Tongue (tissue), 2 donors: Measurements from ENCODE around the gene IL23R. TPM values are rescaled to one million over a fixed set of nuclear protein-coding genes. Genes with fewer than 3 reads are reported as not detected.

Experiments
- DNase-seq: peaks from one replicate; pipeline ENCODE4 v3.0.0-alpha.2; 2015
- total RNA-seq: library from RNA; depleted of rRNA; stranded (reverse); fragments of >200 nt; gene quantifications from one replicate; pipeline ENCODE4 v1.2.3, GENCODE V29; 2014

The IL23R gene
- total RNA-seq, 1 donor from 2014 or later = not detected

DNA sequence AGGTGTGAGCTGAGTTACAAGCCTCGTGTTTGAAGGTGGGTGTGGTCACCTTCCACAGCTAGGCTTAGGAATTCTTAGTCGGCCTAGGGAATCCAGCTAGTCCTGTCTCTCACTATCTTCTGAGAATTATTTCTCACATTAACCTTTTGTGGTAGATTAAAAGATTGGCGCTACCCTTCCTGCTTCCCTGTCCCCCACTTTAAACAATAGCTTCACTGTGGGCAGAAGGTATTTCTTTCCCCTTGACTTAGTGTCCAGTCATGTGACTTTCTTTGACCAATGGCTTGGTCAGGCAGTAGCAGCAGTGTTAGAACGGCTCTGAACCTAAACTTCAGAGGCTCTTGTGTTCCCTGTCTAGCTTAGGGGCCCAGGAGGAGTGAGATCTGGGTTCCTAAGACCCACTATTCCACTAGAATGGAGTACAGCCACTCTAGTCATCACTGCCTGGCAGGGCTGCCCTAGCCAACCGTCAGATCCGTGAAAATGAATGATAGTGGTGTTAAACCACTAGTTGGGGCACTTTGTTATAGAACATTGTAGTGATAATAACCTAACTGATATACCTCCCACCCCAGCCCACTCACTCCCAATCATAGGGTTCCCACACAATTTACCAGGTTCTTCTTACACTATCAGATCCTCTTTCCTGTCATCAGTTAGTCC lies 17.6 kb upstream of the IL23R start:
- no peak for DNase-seq

DNA sequence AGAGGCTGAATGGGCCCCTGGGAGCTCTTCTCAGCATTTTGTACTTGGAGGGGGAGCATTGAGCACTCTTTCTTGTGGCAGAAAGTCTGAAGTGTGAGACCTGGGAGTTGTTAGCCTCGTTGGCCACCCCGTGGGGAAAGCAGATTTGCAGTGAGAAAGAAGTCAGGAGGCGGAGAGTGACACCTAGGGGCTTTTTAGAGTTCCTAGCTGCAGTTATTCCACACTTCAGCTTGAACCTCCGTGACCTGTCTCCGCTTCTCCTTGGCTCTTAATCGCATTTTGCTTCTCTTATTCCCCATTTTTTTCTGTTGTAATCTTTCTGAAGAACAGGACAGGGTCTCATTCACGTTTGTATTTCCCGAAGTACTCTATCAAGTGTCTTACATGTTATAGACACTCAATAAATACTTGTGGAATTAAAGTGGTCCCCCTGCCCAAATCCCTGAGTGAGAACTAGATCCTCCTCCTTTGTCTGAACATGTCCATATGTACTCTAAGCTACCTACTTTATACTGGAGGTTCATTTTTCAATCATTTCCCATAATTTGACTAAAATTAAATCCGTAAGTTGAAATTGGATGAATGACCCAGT lies 17.0 kb upstream of the IL23R start:
- DNase-seq = peak; percentile 74

DNA sequence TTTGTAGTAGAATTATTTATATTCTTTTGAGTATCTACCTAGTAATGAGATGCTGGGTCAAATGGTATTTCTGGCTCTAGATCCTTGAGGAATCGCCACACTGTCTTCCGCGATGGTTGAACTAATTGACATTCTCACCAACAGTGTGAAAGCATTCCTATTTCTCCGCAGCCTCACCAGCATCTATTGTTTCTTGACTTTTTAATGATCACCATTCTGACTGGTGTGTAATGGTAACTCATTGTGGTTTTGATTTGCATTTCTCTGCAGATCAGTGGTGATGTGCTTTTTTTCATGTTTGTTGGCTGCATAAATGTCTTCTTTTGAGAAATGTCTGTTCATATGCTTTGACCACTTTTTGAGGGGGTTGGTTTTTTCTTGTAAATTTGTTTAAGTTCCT lies 15.3 kb upstream of the IL23R start:
- no peak for DNase-seq

DNA sequence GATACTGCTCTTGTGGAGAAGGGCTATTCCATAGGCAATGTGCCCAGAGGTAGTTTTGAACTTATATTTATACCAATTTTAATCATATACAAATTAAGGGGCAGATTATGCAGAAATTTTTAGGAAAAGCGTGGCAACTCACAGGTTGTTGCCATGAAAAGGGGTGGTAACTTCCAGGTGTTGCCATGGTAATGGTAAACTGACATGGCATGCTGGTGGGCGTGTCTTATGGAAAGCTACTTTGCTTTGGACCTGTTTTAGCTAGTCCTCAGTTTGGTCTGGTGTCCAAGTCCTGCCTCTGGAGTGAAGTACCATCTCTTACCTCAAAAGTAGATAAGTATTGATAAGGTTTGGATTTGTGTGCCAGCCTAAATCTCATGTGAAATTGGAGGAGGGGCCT lies 7.9 kb upstream of the IL23R start:
- no peak for DNase-seq

DNA sequence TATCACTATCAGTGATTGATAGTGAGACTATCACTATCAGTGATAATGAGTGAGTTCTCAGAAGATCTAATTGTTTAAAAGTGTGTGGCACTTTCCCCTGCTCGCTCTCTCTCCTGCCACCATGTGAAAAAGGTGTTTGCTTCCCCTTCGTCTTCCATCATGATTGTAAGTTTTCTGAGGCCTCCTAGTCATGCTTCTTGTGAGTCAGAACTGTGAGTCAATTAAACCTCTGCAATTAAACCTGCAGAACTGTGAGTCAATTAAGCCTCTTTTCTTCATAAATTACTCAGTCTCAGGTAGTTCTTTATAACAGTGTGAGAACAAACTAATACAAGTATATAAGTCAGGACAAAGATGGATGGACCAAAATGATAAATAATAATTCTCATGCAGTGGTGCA lies 7.0 kb upstream of the IL23R start:
- no peak for DNase-seq

DNA sequence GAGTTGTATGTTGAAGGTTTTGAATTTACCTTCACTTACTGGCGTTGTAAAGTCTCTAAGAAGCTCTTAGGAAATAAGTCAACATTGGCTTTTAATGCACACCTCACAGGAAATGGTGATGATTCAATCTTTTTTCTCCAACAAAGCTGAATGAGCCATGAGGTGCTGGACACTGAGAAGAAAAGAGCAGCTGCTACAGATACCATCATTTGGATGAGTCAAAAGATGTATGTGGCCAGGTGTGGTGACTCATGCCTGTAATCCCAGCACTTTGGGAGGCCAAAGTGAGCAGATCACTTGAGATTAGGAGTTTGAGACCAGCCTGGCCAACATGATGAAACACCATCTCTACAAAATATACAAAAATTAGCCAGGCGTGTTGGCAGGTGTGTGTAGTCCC lies 3.3 kb upstream of the IL23R start:
- DNase-seq = no peak

DNA sequence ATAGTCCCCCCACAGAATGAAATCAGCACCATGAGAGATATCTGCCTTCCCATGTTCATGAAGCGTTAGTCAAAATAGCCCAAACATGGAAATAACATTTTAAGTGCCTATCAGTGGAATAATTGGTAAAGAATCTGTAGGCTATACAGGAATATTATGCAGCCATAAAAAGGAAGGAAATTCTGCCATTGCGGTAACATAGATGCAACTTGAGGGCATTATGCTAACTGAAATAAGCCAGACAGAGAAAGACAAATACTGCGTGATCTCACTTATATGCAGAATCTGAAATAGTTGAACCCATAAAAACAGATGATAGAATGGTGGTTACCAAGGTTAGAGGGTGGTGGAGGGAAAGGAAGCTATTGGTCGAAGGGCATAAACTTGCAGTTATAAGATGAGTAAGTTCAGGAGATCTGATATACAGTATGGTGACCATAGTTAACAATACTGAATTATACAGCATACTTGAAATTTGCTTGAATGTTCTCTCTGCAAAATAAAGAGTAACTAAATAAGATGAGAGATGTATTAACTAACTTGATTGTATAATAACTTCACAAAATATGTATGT lies 699 bp upstream of the IL23R start:
- no peak for DNase-seq

DNA sequence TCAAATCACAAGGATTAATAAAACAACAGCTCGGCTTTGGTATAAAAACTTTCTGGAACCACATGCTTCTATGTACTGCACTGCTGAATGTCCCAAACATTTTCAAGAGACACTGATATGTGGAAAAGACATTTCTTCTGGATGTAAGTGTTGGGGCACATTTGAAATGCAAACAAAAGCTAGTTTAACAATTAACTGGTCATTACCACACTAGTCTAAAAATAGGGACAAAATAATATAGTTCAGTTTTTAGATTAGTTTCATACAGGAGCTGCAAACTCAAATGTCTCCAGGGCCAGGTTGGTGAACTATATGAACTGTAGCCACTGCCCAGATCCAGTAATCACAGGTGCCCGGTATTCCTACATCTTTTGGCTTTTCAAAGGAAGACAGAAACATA lies 3.2 kb downstream of the IL23R start:
- DNase-seq = no peak

DNA sequence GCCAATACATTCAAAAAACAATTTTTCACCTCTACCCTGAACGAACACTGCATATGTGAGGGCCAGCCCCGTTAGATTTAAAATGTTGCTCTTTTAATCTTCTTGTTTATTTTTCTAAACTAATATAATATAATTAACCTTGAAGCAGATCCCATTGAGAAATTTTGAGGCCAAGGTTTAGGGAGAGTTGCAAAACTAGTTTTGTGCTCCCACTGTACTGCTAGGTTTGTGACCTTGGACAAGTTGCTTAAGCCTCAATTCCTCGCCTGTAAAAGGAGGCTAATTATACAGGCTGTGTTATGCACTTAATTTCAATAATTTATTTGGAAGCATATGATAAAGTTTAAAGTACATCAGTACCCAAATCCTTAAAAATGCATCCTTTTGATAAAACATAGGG lies 3.7 kb downstream of the IL23R start:
- no peak for DNase-seq

DNA sequence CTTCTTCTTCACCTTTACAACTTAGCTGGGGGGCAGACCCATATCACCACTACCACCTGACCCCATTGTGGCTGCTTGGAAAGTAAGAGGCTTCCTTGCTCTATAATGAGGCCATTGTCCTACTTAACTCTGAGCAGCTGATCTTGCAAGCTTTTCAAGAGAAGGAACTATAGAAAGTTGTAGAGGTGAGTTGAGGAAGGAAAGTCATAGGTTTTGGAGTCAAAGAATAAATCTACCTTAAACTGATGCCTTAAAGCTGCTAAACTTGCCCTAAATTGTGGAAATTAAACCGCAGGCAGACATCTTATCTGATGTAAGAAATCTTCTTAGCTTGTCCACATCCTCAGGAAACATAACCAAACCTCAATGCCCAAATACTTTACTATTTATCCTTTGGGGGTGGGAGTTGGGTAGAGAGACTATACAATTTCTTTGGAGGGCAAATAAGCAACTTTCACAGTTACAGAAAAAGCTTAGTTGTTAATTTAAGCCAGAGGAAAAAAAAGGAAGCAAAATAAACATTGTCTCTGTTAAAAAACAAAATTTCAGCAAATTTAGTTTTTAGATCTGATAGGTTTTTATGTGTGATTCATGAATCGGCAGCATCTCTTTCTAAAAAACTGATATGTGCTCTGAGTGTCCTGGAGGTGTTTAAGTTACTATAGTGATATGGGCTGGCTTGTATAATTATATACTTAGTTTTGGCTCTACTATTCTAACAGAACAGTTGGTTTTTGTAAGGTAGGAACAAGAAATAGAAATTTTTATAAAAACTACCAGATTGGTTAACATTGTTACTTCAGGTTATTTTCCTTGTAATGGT lies 4.7 kb downstream of the IL23R start:
- DNase-seq = no peak

DNA sequence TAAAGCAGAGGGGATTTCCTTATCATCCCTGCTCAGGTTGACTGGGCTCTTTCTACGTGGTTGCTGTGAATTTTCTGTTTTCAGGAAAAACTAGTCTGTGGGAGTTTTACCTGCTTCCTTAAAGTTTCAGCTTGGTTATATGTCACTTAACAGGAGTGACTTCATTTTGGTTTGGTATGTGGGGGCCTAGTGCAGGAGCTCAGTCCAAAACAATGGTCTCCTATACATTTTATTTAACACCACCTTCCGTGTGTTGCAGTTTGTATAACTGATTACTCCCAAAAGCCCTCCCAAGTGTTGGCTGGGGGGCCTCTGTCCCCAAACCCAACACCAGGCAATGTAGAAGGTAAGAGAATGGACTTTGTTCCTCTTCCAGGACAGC lies 5.3 kb downstream of the IL23R start:
- DNase-seq = no peak

DNA sequence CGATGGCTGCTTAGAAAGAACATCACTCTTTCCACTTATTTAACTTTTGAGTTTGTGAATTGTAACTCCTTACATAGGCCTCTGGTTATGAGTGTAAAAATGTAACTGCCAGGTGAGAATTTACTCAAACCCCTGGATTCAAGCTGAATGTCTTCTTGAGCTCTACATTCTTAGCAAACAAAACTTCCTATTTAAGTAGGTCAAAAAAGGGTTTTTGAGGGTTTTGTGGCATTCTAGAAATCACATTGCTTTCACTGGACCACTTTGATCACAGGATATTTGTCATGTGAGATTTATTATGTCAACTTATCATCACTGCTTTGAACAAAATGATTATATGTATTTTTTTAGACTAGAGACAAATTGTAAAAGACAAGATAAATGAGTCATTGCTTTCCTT lies 5.7 kb downstream of the IL23R start:
- DNase-seq = no peak

DNA sequence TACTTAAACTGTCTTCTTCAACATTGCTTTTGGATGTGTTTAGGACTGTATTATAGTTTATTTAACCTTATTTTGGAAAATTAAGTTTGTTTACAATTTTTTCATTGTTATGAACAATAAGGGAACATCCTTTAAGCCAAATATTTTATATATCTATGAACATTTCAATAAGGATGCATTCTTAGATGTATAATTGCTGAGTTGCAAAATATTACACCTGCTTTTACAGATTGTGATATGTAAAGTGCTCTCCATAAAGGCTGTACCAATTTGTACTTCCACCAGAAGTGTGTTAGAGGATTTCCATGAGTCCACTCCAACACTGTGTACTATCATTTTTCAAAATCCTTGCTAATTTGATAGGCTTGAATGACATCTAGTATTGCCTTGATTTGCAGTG lies 7.7 kb downstream of the IL23R start:
- no peak for DNase-seq

DNA sequence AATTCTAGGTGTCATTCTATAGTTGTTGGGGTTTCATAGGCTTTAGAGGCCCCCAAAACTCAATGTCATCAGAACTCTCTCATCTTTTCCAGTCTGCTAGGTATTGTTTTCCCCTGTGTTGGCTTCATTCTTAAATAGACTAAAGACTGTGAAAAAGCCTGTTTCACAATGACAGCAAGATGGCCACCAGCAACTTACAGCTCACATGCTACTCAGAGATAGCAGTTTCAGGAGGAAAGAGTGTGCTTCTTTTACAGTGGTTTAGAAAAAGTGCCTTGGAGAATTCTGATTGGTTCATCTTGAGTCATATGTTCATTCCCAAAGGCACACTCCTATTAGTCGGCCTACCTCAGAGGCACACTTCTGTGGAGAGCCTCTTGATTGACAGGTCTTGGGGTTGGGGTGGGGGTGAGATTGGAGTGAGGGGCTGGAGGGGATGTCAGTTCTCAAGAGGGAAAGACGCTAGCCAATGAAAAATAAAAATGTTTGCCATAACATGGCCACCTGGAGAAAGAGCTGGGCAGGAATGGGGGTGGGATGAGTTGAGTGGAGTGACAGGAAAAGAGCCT lies 8.5 kb downstream of the IL23R start:
- DNase-seq = no peak

DNA sequence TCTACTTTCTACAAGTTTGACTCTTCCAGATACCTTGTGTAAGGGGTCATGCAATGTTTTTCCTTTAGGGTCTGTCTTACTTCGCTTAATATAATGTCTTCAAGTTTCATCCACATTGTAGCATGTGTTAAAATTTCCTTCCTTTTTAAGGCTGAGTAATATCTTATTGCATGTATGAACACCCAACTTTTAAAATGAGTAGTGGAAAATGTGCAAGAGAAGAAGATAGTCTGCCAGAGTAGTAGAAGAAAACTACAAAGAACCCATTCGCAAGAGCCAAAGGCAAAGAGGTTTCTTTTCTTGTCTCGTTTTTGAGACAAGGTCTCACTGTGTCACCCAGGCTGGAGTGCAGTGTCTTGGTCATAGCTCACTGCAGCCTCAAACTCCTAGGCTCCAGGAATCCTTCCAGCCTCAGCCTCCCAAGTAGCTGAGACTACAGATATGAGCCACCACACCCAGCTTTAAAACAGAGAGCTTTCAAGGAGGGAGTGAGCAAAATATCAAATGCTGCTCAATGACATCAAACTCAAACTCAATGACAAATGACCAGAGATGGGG lies 9.4 kb downstream of the IL23R start:
- DNase-seq = no peak

DNA sequence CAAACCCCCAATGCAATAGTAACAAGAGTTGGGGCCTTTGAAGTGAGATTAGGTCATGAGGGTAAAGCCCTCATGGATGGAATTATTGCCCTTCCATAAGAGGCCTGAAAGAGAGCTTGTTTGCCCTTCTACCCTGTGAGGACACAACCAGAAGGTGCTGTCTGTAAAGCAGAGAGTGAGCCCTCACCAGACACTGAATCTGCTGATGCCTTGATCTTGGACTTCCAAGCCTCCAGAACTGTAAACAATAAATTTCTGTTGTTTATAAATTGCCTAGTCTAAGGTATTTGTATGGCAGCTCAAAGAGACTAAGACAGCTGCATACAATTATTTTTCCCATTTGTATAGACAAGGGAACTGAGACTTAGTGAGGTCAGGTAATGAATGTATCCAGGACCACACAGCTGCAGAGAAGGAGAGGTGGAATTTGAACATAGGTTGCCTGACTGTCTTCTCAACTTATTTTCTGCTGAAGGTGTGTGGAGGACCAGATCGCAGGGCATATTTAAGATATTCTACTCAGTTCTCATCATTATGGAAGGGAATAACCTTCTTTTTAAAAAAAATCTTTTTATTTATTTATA lies 18.7 kb downstream of the IL23R start:
- DNase-seq = peak; percentile 5

DNA sequence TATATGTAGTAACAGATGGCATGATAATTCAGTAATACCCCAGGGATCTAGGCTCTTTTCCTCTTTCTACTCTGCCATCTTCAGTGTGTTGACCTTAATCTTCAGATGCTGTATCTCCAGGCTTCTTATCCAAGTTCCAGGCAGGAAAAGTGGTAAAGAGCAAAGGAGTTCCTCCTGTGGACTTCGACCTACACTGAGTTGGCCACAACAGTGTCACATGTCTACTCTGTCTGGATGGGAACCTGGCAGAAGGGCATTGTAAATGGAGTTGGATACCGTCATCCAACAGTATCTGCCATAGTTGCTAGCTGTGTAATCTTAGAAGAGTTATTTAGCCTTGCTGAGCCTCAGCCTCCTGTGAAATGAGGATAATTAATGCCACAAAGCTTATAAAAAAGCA lies 21.9 kb downstream of the IL23R start:
- no peak for DNase-seq

DNA sequence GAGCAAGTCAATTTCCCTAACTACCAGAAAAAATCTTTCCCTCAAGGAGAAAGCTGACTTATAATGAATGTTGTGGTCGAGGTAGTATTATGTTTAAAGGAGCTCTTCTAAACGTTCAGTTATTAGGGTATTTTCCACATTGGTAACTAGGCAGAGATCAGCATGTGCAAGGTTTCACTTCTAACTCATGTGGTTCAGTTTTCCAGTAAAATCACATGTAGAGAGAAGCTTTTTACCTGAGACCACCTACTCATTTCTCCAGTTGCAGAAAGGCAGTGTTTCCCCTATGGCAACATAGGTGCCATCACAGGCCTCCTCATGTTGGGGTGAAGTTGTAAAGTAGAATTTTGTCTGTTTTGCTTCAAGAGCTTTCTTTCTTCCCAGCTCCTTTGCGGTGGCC lies 23.7 kb downstream of the IL23R start:
- no peak for DNase-seq

DNA sequence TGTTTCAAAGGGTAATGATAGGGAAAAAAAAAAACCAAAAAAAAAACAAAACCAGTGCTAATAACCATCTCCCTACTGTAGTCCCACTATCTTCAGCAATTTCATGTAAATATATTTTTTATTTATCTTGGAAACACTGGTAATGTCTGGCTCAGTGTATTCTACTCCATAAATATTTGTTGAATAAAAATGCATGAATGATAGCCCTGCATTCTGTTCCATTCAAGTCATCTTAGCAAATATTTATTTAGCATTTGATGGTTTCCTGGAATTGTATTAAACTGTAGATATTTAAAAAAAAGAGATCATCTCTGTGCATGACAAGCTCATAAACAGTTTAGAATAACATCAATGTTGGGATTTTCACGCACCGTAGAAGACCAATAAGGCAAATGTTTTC lies 24.2 kb downstream of the IL23R start:
- peak; percentile 7 for DNase-seq

DNA sequence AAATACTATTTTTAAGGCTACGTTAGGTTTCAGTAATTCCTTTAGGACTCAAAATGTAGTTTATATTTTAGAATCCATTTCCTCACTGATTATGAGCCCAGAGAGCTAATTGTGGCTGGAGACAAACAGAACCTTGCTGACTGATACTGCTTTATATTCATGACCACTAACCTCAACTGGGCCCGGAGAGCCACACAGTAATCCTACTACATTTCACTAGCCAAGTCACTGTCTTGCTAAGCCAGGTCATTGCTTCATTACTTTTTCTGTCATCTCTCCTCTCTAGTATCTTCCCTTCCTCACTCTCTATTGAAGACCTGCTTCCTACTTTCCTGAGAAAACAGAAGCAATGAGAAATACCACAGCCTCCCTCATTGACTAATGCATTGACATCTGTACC lies 24.7 kb downstream of the IL23R start:
- DNase-seq = no peak

DNA sequence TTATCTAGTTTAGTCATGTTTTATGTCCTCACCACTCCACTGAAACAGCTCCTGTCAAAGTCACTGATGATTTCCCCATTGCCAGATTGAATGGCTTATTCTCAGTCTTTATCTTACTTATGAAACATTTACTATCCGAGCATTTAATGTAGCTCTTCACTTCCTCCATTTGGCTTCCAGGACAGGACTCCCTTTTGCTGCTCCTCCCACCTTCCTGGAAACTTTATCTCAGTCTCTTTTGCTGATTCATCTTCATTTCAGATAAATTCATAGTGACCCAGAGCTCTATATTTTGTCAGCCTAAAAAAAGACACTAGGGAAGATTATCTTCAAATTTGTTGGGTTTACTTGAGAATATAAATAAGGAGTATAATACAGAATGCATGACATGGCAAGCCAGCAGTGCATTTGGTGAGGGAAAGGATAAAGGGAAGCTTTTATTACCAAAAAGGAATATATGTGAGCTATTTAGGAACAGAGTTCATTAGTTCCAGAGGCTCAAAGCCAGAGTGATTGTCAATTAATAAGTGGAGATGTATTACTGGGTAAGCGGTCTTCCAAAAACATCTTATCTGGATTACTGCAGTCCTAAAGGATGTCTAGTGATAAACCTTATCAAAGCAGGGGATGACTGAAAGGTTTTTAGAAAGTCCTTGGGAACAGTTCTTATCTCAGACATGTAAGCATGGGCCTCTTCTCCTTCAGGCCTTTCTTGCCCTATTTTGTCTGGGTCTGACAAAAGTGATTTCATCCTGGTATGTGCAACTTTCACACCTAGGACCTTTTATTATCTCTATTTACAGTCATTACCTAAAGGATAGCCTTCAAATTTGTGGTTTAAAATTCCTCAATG lies 25.6 kb downstream of the IL23R start:
- DNase-seq = no peak
